GM23248 (cell line): ENCODE results near the gene SHISA9.

Source experiments
- EZH2 ChIP-seq: fragments of 200-600 bp; sonication (generic); IDR thresholded peaks from 2 replicates; pipeline ENCODE4 v1.6.1; 2018; ENCODE audit warnings: antibody characterized with exemption, mild to moderate bottlenecking; ENCODE audit not compliant: insufficient read depth, poor library complexity, severe bottlenecking
- EZH2phosphoT487 ChIP-seq: fragments of 200-600 bp; sonication (generic); IDR thresholded peaks from 2 replicates; pipeline ENCODE4 v1.6.1; 2018; ENCODE audit warnings: antibody characterized with exemption, moderate library complexity, mild to moderate bottlenecking, low read depth; ENCODE audit not compliant: insufficient read depth

GRCh38 chr16:13165024-13165423 lies 263.6 kb downstream of the SHISA9 start:
- TF ChIP-seq EZH2phosphoT487 (no peak), EZH2 (no peak)
